Upper lobe of left lung (tissue), 4 donors: Measurements from ENCODE around the gene INPP4B.

Experiments
- EP300 ChIP-seq, 4 donors: sonication (generic); formaldehyde crosslinking; IDR thresholded peaks; one replicate each; pipeline ENCODE4 v1.5.1; 2017; ENCODE audit warnings: antibody characterized with exemption in 4 of 4, control low read depth in 2 of 4
- POLR2A ChIP-seq, 4 donors: fragments of 450-650 bp; IDR thresholded peaks; one replicate each; pipeline ENCODE4 v1.5.1; 2016 to 2017; ENCODE audit warnings: antibody characterized with exemption in 4 of 4, mild to moderate bottlenecking in 2 of 4
- POLR2AphosphoS5 ChIP-seq, 2 donors: sonication (generic); formaldehyde crosslinking; IDR thresholded peaks; one replicate each; pipeline ENCODE4 v1.5.1; 2017; ENCODE audit warnings: antibody characterized with exemption in 2 of 2
- TF ChIP-seq, protein P1 (sequence below), 6 experiments: fragments of 450-650 bp in 4 of 6; fragments of 200-600 bp in 2 of 6; sonication (generic) in 2 of 6; IDR thresholded peaks; one replicate each; pipeline ENCODE4 v1.5.1; 2016 to 2019; ENCODE audit warnings: antibody characterized with exemption in 6 of 6

DNA sequence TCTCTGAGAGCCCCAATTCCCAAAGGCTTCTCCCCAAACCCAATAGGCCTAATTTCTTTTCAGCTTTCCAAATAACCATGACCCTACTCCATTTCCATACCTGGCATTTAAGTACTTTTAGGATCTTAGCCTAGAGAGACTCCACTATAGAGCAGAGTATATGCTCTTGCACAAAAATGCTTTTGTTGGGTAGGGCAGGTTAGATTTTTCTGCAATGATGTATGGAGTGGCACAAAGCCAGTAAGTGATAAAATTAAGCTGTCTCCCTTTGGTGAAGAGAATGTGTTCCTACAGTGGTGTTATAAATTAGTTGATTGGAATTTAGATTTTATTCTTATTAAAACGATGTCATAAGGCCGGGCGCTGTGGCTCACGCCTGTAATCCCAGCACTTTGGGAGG is 124.9 kb downstream of the INPP4B start:
- TF ChIP-seq, protein P1, sequence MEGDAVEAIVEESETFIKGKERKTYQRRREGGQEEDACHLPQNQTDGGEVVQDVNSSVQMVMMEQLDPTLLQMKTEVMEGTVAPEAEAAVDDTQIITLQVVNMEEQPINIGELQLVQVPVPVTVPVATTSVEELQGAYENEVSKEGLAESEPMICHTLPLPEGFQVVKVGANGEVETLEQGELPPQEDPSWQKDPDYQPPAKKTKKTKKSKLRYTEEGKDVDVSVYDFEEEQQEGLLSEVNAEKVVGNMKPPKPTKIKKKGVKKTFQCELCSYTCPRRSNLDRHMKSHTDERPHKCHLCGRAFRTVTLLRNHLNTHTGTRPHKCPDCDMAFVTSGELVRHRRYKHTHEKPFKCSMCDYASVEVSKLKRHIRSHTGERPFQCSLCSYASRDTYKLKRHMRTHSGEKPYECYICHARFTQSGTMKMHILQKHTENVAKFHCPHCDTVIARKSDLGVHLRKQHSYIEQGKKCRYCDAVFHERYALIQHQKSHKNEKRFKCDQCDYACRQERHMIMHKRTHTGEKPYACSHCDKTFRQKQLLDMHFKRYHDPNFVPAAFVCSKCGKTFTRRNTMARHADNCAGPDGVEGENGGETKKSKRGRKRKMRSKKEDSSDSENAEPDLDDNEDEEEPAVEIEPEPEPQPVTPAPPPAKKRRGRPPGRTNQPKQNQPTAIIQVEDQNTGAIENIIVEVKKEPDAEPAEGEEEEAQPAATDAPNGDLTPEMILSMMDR (IDR thresholded peaks at IDR 0.05), result no peak
- TF ChIP-seq POLR2AphosphoS5 (IDR thresholded peaks at IDR 0.05) (no peak), POLR2A (IDR thresholded peaks at IDR 0.05) (no peak), EP300 (IDR thresholded peaks at IDR 0.05) (no peak)
